Vagina (tissue), 2 donors: ENCODE results near the gene STRADA. TPM values are rescaled to one million over a fixed set of nuclear protein-coding genes. Genes with fewer than 3 reads are reported as not detected.
A peak's percentile ranks its signal among the peaks of the same experiment; 100 is the strongest.

Experiments used
- DNase-seq, 2 donors: peaks; one replicate each; pipeline ENCODE4 v3.0.0-alpha.2; 2017; ENCODE audit errors: extremely low spot score in 2 of 2
- H3K27ac ChIP-seq: fragments of 200-600 bp; sonication (generic); one replicate; pipeline ENCODE4 v1.5.1; 2019
- H3K27me3 ChIP-seq: fragments of 200-600 bp; sonication (generic); one replicate; pipeline ENCODE4 v1.5.1; 2019
- H3K36me3 ChIP-seq, 2 donors: fragments of 200-600 bp; sonication (generic); one replicate each; pipeline ENCODE4 v1.5.1; 2017 to 2019
- H3K4me1 ChIP-seq: fragments of 200-600 bp; sonication (generic); one replicate; pipeline ENCODE4 v1.5.1; 2019
- H3K4me3 ChIP-seq, 2 donors: fragments of 200-600 bp; sonication (generic); 1 replicate in 1 of 2; 2 replicates in 1 of 2; pipeline ENCODE4 v1.5.1; 2016 to 2019
- H3K9me3 ChIP-seq: fragments of 200-600 bp; sonication (generic); one replicate; pipeline ENCODE4 v1.5.1; 2019
- POLR2A ChIP-seq, 2 donors: fragments of 450-650 bp; IDR thresholded peaks; one replicate each; pipeline ENCODE4 v1.6.1; 2017; ENCODE audit warnings: antibody characterized with exemption in 2 of 2, mild to moderate bottlenecking in 2 of 2, moderate library complexity in 2 of 2
- POLR2AphosphoS5 ChIP-seq, 2 donors: sonication (generic); formaldehyde crosslinking; IDR thresholded peaks; one replicate each; pipeline ENCODE4 v1.9.0; 2017; ENCODE audit warnings: antibody characterized with exemption in 2 of 2, mild to moderate bottlenecking in 2 of 2, low read depth in 1 of 2; ENCODE audit not compliant: insufficient read depth in 1 of 2
- intact Hi-C: fragments of 100-400 bp; cut with DNase I; formaldehyde crosslinking; loops from one replicate; pipeline ENCODE4 v1.15.1; 2023
- total RNA-seq: library from RNA; depleted of rRNA; stranded (reverse); fragments of >200 nt; gene quantifications from one replicate; pipeline ENCODE4 v1.2.3, GENCODE V29; 2016
- TF ChIP-seq, protein P1 (sequence below), 3 experiments: fragments of 450-650 bp in 2 of 3; fragments of 200-600 bp in 1 of 3; sonication (generic) in 1 of 3; IDR thresholded peaks; one replicate each; pipeline ENCODE4 v1.5.1; 2017 to 2019; ENCODE audit warnings: antibody characterized with exemption in 3 of 3, mild to moderate bottlenecking in 2 of 3, moderate library complexity in 2 of 3

Gene STRADA
- total RNA-seq, 1 donor from 2014 or later, result 19.4 TPM

- peaks cover 40% of the 10 kb centered on the region for H3K4me1 ChIP-seq
- TF ChIP-seq, protein P1, sequence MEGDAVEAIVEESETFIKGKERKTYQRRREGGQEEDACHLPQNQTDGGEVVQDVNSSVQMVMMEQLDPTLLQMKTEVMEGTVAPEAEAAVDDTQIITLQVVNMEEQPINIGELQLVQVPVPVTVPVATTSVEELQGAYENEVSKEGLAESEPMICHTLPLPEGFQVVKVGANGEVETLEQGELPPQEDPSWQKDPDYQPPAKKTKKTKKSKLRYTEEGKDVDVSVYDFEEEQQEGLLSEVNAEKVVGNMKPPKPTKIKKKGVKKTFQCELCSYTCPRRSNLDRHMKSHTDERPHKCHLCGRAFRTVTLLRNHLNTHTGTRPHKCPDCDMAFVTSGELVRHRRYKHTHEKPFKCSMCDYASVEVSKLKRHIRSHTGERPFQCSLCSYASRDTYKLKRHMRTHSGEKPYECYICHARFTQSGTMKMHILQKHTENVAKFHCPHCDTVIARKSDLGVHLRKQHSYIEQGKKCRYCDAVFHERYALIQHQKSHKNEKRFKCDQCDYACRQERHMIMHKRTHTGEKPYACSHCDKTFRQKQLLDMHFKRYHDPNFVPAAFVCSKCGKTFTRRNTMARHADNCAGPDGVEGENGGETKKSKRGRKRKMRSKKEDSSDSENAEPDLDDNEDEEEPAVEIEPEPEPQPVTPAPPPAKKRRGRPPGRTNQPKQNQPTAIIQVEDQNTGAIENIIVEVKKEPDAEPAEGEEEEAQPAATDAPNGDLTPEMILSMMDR (IDR thresholded peaks at IDR 0.05), result no peak
- TF ChIP-seq POLR2AphosphoS5 (IDR thresholded peaks at IDR 0.05; ENCODE audit: insufficient read depth in 1 of 2, low read depth in 1 of 2), result no peak
- TF ChIP-seq POLR2A (IDR thresholded peaks at IDR 0.05), result no peak
- DNase-seq, result no peak
- intact Hi-C loops, result no loop called here
- no peaks in the 10 kb centered on the region for H3K27me3 ChIP-seq
- H3K4me3 ChIP-seq, result no peak overlapping the region
- H3K9me3 ChIP-seq, result no peaks in the 10 kb centered on the region
- peak overlapping the region; percentile 58 for H3K27ac ChIP-seq
- peaks cover 0 to 6% of the 10 kb centered on the region in 2 donors for H3K36me3 ChIP-seq
These were observed 66.4 kb downstream of the STRADA start for GRCh38 chr17:63675231-63675606.

GRCh38 chr17:63672856-63673255, 68.7 kb downstream of the STRADA start:
- DNase-seq, result no peak
- Histone ChIP-seq H3K27me3 (no peaks in the 10 kb centered on the region), H3K4me3 (no peak overlapping the region), H3K4me1 (peaks cover 32% of the 10 kb centered on the region), H3K27ac (no peak overlapping the region), H3K36me3 (peaks cover 0 to 14% of the 10 kb centered on the region in 2 donors), H3K9me3 (no peaks in the 10 kb centered on the region)
- intact Hi-C loops, result no loop called here
- TF ChIP-seq, protein P1 (IDR thresholded peaks at IDR 0.05), result no peak
- TF ChIP-seq POLR2A (IDR thresholded peaks at IDR 0.05) (no peak), POLR2AphosphoS5 (IDR thresholded peaks at IDR 0.05; ENCODE audit: insufficient read depth in 1 of 2, low read depth in 1 of 2) (no peak)

DNA sequence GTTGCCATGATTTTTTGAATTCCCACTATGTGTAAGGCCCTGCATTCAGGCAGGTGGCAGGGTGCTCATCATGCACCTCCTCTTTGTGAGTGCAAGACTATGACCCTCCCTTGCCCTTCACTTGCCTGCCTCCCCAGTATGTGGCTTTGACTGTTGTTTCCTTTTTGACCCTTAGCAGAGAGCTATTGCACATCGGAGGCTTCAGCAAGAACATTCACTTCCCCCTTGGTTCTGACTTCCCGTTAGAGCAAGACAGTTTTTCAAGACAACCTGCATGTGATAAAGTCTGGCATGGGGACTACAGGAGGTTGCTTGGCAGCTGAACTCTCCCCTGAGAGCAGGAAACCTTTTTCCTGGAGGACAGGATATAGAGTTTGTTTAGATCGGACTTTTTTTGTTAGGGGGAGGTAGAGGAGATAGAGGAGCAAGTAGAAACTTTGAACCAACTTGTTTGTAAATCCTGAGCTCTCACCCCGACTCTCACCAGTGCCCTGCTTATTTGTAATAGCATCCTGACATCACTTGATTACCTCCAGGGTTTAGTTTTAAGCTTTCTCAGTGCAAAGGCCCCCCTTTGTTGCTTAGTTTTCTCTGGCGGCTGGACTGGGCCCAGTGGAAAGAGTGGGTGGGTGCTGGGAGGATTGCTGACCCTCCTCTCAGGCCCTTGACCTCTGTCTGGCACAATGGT, 75.9 kb downstream of the STRADA start:
- peaks cover 0 to 39% of the 10 kb centered on the region in 2 donors for H3K36me3 ChIP-seq
- DNase-seq, result no peak
- H3K27ac ChIP-seq, result no peak overlapping the region
- intact Hi-C loops, result no loop called here
- H3K4me3 ChIP-seq, result no peak overlapping the region
- H3K9me3 ChIP-seq, result no peaks in the 10 kb centered on the region
- TF ChIP-seq POLR2A (IDR thresholded peaks at IDR 0.05), result no peak
- TF ChIP-seq, protein P1 (IDR thresholded peaks at IDR 0.05), result no peak
- TF ChIP-seq POLR2AphosphoS5 (IDR thresholded peaks at IDR 0.05; ENCODE audit: insufficient read depth in 1 of 2, low read depth in 1 of 2), result peak in 1 of 2 donors; percentile 17
- H3K4me1 ChIP-seq, result peaks cover 7% of the 10 kb centered on the region
- no peaks in the 10 kb centered on the region for H3K27me3 ChIP-seq

DNA sequence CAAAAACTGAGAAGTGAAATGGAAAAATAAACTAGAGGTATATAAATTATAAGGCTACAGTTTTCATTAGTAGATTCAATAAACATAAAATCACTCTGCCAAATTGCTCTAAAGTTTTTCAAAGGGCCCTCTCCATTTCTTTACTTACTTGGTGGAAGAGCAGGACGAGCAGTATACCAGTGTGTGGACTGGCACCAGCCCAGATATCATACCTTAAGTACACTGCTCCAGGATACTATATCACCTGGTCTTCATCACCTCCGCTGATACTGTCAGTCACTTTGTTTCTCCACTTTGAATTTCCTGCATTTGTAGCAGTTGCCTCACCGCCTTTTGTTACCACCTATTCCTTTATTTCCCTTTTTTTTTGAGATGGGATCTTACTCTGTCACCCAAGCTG, 81.7 kb downstream of the STRADA start:
- intact Hi-C loops, result no loop called here
- H3K27me3 ChIP-seq, result no peaks in the 10 kb centered on the region
- H3K36me3 ChIP-seq, result peaks cover 0 to 53% of the 10 kb centered on the region in 2 donors
- no peak for DNase-seq
- H3K27ac ChIP-seq, result no peak overlapping the region
- peaks cover 1% of the 10 kb centered on the region for H3K4me1 ChIP-seq
- TF ChIP-seq, protein P1 (IDR thresholded peaks at IDR 0.05), result no peak
- no peak for TF ChIP-seq POLR2A (IDR thresholded peaks at IDR 0.05)
- TF ChIP-seq POLR2AphosphoS5 (IDR thresholded peaks at IDR 0.05; ENCODE audit: insufficient read depth in 1 of 2, low read depth in 1 of 2), result no peak
- no peak overlapping the region for H3K4me3 ChIP-seq
- no peaks in the 10 kb centered on the region for H3K9me3 ChIP-seq

- H3K36me3 ChIP-seq, result peaks cover 0 to 60% of the 10 kb centered on the region in 2 donors
- intact Hi-C loops, result no loop called here
These were observed 83.2 kb downstream of the STRADA start for GRCh38 chr17:63658366-63658765.

More at GRCh38 chr17:63658366-63658765, 83.2 kb downstream of the STRADA start:
- no peak for TF ChIP-seq POLR2A (IDR thresholded peaks at IDR 0.05)
- Histone ChIP-seq H3K4me1 (no peaks in the 10 kb centered on the region), H3K27me3 (no peaks in the 10 kb centered on the region), H3K9me3 (no peaks in the 10 kb centered on the region), H3K4me3 (no peak overlapping the region), H3K27ac (no peak overlapping the region)
- no peak for DNase-seq
